DND-41 (cell line): ENCODE measurements around the gene KY.

Source experiments
- EZH2 ChIP-seq: IDR thresholded peaks from 3 replicates; pipeline ENCODE4 v1.6.1; 2012; ENCODE audit warnings: borderline replicate concordance, low read depth, mild to moderate bottlenecking, moderate library complexity, low read length, inconsistent platforms; ENCODE audit not compliant: severe bottlenecking
- TF ChIP-seq, protein P1 (sequence below): IDR thresholded peaks from 2 replicates; pipeline ENCODE4 v1.5.1; 2012; ENCODE audit warnings: borderline replicate concordance, low read length, moderate library complexity, mild to moderate bottlenecking; ENCODE audit not compliant: poor library complexity, severe bottlenecking; ENCODE audit errors: extremely low read depth

DNA sequence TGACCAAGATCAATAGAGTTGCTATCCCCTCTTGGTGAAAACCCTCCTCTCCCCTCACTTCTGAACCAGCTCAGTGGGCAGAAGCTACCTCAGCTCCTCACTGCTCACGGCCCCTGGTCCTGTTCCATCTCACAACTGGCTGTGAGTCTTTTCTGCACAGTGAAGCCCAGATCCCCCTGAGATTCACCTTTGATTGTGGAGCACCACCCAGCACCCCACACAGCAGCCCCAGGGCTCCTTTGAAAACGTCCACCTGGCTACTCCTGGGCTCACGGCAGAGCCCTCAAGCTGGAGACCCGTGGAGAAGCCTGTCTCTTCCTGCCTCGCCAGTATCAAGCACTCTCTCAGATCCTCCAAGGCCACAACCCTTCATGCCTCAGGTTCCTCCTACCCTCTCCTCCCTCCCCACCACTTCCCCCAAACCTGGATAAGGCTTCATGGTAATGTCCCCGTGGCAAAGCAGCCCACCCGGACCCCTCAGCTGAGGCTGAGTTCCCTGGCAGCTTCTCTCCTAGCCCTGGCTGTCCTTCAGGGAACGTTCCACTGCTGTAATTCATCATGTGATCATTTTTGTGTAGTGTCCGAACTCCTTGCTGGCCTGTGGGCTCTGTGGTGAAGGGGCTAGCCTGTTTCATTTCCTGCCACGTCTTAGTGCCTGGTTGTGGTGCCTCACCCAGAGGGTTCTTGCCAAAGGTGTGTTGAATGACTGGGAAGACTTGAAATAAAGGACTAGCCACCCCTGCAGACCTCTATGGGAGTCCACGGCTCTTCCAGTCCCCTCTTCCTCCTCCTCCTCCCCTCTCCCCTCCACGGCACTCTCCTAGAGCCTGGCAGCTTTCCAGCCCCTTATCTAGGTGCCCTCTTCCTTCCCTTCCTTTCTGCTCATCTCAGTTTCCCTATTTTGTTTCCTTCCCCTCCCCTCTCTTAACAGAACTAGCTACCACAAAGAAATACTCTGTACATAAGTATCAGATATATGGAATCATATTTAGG lies 44.5 kb downstream of the KY start:
- TF ChIP-seq EZH2: no peak
- TF ChIP-seq, protein P1, sequence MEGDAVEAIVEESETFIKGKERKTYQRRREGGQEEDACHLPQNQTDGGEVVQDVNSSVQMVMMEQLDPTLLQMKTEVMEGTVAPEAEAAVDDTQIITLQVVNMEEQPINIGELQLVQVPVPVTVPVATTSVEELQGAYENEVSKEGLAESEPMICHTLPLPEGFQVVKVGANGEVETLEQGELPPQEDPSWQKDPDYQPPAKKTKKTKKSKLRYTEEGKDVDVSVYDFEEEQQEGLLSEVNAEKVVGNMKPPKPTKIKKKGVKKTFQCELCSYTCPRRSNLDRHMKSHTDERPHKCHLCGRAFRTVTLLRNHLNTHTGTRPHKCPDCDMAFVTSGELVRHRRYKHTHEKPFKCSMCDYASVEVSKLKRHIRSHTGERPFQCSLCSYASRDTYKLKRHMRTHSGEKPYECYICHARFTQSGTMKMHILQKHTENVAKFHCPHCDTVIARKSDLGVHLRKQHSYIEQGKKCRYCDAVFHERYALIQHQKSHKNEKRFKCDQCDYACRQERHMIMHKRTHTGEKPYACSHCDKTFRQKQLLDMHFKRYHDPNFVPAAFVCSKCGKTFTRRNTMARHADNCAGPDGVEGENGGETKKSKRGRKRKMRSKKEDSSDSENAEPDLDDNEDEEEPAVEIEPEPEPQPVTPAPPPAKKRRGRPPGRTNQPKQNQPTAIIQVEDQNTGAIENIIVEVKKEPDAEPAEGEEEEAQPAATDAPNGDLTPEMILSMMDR: no peak
